OCI-LY1 (cell line): ENCODE results near the gene C4BPB.

Experiments used
- H2AFZ ChIP-seq: fragments of 200-600 bp; sonication (generic), shearing (Covaris generic); 2 replicates; pipeline ENCODE4 v1.6.0; 2014; ENCODE audit warnings: antibody characterized with exemption, mild to moderate bottlenecking, low read length
- H3F3A ChIP-seq: fragments of 200-600 bp; sonication (generic), shearing (Covaris generic); 2 replicates; pipeline ENCODE4 v1.6.0; 2014; ENCODE audit warnings: mild to moderate bottlenecking, antibody characterized with exemption, low read length, moderate library complexity; ENCODE audit not compliant: insufficient read depth
- H3K27ac ChIP-seq: fragments of 200-600 bp; sonication (generic); 2 replicates; pipeline ENCODE4 v1.5.1; 2014; ENCODE audit warnings: low read length, mixed run types, mild to moderate bottlenecking, low read depth; ENCODE audit not compliant: poor library complexity, severe bottlenecking
- H3K27me3 ChIP-seq: fragments of 200-600 bp; sonication (generic); 2 replicates; pipeline ENCODE4 v1.6.0; 2014; ENCODE audit warnings: antibody characterized with exemption, mild to moderate bottlenecking, low read length, moderate library complexity; ENCODE audit not compliant: insufficient read depth
- H3K36me3 ChIP-seq: fragments of 200-600 bp; sonication (generic); 2 replicates; pipeline ENCODE4 v1.6.1; 2014; ENCODE audit warnings: mild to moderate bottlenecking, antibody characterized with exemption, low read length, moderate library complexity, mixed read lengths; ENCODE audit not compliant: insufficient read depth
- H3K4me1 ChIP-seq: fragments of 200-600 bp; sonication (generic); 2 replicates; pipeline ENCODE4 v1.5.1; 2014; ENCODE audit warnings: mild to moderate bottlenecking, low read length, moderate library complexity; ENCODE audit not compliant: insufficient read depth, severe bottlenecking
- H3K4me2 ChIP-seq: fragments of 200-600 bp; sonication (generic), shearing (Covaris generic); 2 replicates; pipeline ENCODE4 v1.6.1; 2014; ENCODE audit warnings: low read length
- H3K4me3 ChIP-seq: fragments of 200-600 bp; sonication (generic); 2 replicates; pipeline ENCODE4 v1.5.1; 2014; ENCODE audit warnings: low read length, low read depth, mild to moderate bottlenecking, mixed read lengths; ENCODE audit not compliant: poor library complexity, severe bottlenecking
- H3K79me2 ChIP-seq: fragments of 200-600 bp; shearing (Covaris generic); 2 replicates; pipeline ENCODE4 v1.6.1; 2016; ENCODE audit warnings: mixed run types, low read length, mixed read lengths; ENCODE audit not compliant: insufficient read depth
- H3K9ac ChIP-seq: fragments of 200-600 bp; sonication (generic), shearing (Covaris generic); 2 replicates; pipeline ENCODE4 v1.6.1; 2014; ENCODE audit warnings: mild to moderate bottlenecking, low read length, mixed read lengths
- H3K9me2 ChIP-seq: fragments of 200-600 bp; sonication (generic), shearing (Covaris generic); 2 replicates; pipeline ENCODE4 v1.6.1; 2014; ENCODE audit warnings: low read depth, mild to moderate bottlenecking, low read length, mixed read lengths
- H3K9me3 ChIP-seq: fragments of 200-600 bp; shearing (Covaris generic); 2 replicates; pipeline ENCODE4 v1.6.1; 2014; ENCODE audit warnings: low read length, mixed read lengths
- H4K20me1 ChIP-seq: fragments of 200-600 bp; sonication (generic), shearing (Covaris generic); 2 replicates; pipeline ENCODE4 v1.6.0; 2016; ENCODE audit warnings: mild to moderate bottlenecking, low read length; ENCODE audit not compliant: insufficient read depth
- CTCF ChIP-seq: fragments of 200-600 bp; sonication (generic), shearing (Covaris generic); IDR thresholded peaks from 2 replicates; pipeline ENCODE4 v1.5.1; 2017; ENCODE audit warnings: mild to moderate bottlenecking, antibody characterized with exemption, low read length, moderate library complexity, mixed read lengths
- EZH2 ChIP-seq: fragments of 200-600 bp; sonication (generic), shearing (Covaris generic); IDR thresholded peaks from 2 replicates; pipeline ENCODE4 v1.8.0; 2017; ENCODE audit warnings: borderline replicate concordance, mixed run types, mild to moderate bottlenecking, antibody characterized with exemption, low read length, moderate library complexity, mixed read lengths

The C4BPB gene

GRCh38 chr1:207130252-207131036 lies 41.8 kb downstream of the C4BPB start:
- TF ChIP-seq CTCF, result no peak
- TF ChIP-seq EZH2, result no peak

GRCh38 chr1:207131163-207131562 lies 42.5 kb downstream of the C4BPB start:
- Histone ChIP-seq H3K79me2 (no peaks in the 10 kb centered on the region), H3K4me2 (no peak overlapping the region), H3K9me3 (peaks cover 3% of the 10 kb centered on the region; the same call in 1 of the 2 replicates), H3K27me3 (no peaks in the 10 kb centered on the region), H2AFZ (no peak overlapping the region), H3K36me3 (no peaks in the 10 kb centered on the region; the same call in 1 of the 2 replicates), H3F3A (no peaks in the 10 kb centered on the region), H3K9me2 (no peaks in the 10 kb centered on the region), H4K20me1 (no peaks in the 10 kb centered on the region), H3K9ac (no peak overlapping the region), H3K4me1 (no peaks in the 10 kb centered on the region), H3K27ac (no peak overlapping the region), H3K4me3 (no peak overlapping the region)
- no peak for TF ChIP-seq CTCF

More at GRCh38 chr1:207130252-207131036, 41.8 kb downstream of the C4BPB start:
- Histone ChIP-seq H3K27me3 (no peaks in the 10 kb centered on the region), H3K4me3 (no peak overlapping the region), H3K4me1 (no peaks in the 10 kb centered on the region), H3K9me3 (peaks cover 3% of the 10 kb centered on the region; the same call in 1 of the 2 replicates), H4K20me1 (no peaks in the 10 kb centered on the region), H3K27ac (no peak overlapping the region), H3K9me2 (no peaks in the 10 kb centered on the region), H3K4me2 (no peak overlapping the region), H3K36me3 (no peaks in the 10 kb centered on the region; the same call in 1 of the 2 replicates), H3K9ac (no peak overlapping the region), H2AFZ (no peak overlapping the region), H3K79me2 (no peaks in the 10 kb centered on the region), H3F3A (no peaks in the 10 kb centered on the region)

DNA sequence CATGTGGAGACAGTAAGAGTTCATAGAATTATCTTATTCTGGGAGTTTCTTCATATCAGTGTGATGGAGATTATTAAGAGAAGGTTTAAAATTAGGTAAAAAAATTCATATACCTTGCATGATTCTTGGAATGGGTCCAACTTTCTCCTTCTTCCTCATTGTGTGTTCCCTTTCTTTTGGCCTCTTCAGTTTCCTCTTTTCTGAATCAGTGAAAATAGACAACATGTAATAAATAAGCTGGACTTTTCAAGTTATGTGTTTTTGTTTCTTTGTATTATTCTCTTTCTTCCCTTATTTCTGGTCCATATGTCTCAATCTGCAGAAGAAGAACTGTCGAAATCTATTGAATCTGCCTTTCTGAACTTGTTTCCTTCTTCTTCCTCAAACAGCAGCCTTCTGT lies 45.9 kb downstream of the C4BPB start:
- H3K27ac ChIP-seq, result no peak overlapping the region

More for the DNA sequence above, 45.9 kb downstream of the C4BPB start:
- TF ChIP-seq CTCF (no peak), EZH2 (no peak)
- H3K27me3 ChIP-seq, result no peaks in the 10 kb centered on the region
- H3K9me3 ChIP-seq, result no peaks in the 10 kb centered on the region
- H3F3A ChIP-seq, result no peaks in the 10 kb centered on the region
- no peak overlapping the region for H3K4me2 ChIP-seq
- H3K36me3 ChIP-seq, result no peaks in the 10 kb centered on the region
- H3K9me2 ChIP-seq, result no peaks in the 10 kb centered on the region
- H3K4me1 ChIP-seq, result no peaks in the 10 kb centered on the region
- H2AFZ ChIP-seq, result no peak overlapping the region
- H3K79me2 ChIP-seq, result no peaks in the 10 kb centered on the region
- no peak overlapping the region for H3K4me3 ChIP-seq
- no peak overlapping the region for H3K9ac ChIP-seq
- H4K20me1 ChIP-seq, result no peaks in the 10 kb centered on the region
